GM18861 (cell line): ENCODE results near the gene TMUB2.

ENCODE experiments used
- ATAC-seq: cut with Tn5 transposase; IDR thresholded peaks from one replicate; pipeline ENCODE4 v1.9.1; 2021; ENCODE audit not compliant: unreplicated experiment

The TMUB2 gene

DNA sequence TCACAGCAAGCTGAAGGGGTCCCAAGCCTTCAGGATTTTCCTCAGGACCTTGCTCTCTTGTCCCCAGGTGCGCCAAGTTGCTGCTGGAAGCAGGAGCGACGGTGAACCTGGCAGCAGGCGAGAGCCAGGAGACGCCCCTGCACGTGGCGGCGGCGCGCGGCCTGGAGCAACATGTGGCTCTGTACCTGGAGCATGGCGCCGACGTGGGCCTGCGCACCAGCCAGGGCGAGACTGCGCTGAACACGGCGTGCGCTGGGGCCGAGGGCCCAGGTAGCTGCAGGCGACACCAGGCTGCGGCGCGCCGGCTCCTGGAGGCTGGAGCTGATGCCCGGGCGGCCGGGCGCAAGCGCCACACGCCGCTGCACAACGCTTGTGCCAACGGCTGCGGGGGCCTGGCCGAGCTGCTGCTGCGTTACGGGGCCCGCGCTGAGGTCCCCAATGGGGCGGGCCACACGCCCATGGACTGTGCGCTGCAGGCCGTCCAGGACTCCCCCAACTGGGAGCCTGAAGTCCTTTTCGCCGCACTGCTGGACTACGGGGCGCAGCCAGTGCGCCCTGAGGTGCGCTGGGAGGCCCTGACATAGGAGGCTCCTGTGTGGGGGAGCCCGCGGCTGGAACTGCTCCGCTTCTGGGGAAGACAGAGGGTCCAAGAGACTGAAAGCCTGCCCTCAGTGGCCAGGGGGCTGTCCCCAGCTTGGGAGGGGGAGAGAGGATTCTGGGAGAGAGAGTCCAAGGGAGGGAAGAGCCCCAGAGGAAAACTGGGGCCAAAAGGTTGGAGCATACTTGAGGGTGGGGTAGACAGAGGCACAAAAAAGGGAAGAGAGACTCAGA, 9.9 kb upstream of the TMUB2 start:
- no peak for ATAC-seq

DNA sequence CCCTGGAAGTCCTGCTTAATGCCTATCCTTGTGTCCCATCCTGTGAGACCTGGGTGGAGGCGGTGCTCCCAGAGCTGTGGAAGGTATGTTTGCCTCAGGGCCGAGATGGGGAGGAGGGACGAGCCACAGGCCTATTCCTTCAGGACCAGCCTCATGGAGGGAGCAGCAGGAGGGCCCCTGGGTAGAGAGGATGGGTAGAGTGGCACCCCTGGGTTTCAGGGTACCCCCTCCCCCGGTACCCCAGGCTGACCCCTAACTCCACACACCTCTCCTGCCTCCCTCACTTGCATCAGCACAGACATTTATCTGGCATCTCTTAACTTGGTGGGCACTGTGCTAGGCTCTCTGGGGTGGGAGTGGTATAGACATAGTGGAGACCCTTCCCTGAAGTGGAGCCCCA, 9.1 kb upstream of the TMUB2 start:
- no peak for ATAC-seq

DNA sequence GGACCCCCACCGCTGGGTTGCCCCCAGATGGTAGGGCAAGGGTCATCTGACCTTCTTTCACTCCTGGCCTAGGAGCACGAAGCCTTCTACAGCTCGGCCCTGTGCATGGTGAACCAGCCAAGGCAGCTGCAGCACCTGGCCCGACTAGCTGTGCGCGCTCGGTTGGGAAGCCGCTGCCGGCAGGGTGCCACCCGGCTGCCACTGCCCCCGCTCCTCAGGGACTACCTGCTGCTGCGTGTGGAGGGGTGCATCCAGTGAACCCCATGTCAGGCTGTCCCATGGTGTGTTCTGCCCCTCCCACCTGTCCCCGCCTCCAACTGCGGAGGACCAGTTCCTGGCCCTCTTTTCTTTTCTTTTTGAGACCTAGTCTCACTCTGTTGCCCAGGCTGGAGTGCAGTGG, 8.6 kb upstream of the TMUB2 start:
- no peak for ATAC-seq

DNA sequence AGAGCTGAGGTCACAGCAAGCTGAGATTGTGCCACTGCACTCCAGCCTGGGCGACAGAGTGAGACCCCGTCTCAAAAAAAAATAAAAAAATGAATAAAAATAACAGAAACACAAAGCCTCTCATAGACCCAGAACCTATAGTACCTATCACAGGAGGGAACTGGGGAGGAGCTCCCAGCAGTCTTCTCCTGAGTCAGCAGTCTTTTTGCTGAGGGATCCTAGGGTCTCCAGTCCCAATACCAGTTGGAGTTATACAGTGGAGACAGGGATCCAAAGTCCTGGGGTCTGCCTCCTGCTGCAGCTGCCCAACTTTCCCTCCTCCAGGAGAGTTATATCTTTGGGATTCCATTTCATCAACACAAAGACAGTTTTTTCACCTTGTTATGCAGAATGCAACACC, 3.7 kb upstream of the TMUB2 start:
- no peak for ATAC-seq

DNA sequence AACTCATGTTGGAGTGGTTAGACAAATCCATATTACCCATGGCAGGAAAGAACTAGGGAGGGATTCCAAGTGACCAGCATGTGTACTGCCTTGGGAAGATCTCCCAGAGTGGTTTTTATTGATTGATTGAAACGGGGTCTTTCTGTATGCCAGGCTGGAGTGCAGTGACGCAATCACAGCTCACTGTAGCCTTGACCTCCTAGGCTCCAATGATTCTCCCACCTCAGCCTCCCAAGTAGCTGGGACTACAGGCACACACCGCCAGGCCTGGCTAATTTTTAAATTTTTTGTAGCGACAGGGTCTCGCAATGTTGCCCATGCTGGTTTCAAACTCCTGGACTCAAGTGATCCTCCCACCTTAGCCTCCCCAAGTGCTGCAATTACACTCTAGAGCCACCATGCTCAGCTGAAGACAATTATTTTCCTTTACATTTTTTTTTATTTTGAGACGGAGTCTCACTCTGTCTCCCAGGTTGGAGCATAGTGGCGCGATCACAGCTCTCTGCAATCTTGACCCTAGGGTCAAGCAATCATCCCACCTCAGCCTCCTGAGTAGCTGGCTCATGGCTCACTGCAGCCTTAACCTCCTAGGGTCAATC, 2.5 kb upstream of the TMUB2 start:
- ATAC-seq: no peak

DNA sequence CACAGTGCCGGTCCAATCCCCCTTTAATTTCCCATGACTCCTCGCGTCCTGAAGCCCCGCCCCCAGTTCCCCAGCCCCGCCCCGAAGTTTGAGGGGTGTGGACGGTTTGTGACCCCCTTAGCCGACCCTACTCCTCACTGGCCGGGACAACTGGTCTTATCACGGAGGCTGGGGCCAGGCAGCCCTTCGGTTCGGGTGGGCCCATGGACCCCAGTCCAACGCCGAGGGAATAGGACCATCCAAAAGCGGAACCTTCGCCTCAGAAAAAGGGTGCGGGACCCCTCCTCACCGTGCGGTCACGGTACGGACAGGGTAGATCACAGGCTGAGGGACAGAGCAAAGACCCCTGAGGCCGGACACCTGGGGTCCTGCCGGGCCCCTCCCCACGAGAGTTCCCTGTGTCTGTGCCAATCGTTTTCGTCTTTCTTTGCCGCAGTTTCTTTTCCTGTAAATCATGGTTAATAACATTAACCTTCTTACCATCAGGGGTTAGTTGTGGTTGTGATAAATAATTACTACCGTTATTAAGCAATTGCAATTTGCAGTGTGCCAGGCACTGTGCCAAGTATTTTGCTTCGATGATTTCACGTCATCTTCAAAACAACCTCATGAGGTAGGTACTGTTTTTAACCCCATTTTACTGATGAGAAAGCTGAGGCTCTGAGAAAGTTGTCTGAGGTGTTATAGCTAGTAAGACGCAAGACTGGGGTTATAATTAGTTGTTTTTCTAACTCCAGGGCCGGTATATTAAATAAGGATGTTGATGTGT, 543 bp downstream of the TMUB2 start:
- peak; percentile 23 for ATAC-seq

DNA sequence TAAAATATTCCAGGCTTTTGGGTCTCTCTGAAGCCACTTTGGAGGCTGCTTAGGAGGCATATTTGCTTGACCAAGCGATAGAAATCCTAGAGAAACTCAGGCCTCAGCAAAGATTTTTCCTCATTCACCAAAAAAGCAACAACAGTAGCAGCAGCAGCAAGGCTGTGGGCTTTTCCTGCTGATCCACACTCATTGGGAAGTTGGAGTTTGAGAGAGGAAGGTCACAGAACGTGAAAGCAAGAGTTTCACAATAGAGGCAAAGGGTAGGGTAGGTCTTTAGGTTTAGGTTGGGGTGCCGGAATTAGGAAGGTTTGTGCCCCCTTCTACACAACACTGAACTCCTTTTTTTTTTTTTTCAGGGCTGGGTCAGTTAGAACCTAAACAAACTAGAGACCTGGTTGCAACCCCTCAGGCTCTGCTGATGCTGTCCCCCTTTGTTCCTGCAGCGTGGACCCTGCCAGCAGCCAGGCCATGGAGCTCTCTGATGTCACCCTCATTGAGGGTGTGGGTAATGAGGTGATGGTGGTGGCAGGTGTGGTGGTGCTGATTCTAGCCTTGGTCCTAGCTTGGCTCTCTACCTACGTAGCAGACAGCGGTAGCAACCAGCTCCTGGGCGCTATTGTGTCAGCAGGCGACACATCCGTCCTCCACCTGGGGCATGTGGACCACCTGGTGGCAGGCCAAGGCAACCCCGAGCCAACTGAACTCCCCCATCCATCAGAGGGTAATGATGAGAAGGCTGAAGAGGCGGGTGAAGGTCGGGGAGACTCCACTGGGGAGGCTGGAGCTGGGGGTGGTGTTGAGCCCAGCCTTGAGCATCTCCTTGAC, 2.0 kb downstream of the TMUB2 start:
- no peak for ATAC-seq

DNA sequence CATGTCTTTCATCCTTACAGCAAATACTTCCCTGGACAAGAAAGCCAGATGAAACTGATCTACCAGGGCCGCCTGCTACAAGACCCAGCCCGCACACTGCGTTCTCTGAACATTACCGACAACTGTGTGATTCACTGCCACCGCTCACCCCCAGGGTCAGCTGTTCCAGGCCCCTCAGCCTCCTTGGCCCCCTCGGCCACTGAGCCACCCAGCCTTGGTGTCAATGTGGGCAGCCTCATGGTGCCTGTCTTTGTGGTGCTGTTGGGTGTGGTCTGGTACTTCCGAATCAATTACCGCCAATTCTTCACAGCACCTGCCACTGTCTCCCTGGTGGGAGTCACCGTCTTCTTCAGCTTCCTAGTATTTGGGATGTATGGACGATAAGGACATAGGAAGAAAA, 3.7 kb downstream of the TMUB2 start:
- ATAC-seq: no peak

DNA sequence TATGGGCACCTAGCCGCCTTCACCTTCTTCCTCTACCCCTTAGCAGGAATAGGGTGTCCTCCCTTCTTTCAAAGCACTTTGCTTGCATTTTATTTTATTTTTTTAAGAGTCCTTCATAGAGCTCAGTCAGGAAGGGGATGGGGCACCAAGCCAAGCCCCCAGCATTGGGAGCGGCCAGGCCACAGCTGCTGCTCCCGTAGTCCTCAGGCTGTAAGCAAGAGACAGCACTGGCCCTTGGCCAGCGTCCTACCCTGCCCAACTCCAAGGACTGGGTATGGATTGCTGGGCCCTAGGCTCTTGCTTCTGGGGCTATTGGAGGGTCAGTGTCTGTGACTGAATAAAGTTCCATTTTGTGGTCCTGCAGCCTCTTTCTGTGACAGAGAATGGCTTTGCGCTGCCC, 4.6 kb downstream of the TMUB2 start:
- ATAC-seq: no peak

DNA sequence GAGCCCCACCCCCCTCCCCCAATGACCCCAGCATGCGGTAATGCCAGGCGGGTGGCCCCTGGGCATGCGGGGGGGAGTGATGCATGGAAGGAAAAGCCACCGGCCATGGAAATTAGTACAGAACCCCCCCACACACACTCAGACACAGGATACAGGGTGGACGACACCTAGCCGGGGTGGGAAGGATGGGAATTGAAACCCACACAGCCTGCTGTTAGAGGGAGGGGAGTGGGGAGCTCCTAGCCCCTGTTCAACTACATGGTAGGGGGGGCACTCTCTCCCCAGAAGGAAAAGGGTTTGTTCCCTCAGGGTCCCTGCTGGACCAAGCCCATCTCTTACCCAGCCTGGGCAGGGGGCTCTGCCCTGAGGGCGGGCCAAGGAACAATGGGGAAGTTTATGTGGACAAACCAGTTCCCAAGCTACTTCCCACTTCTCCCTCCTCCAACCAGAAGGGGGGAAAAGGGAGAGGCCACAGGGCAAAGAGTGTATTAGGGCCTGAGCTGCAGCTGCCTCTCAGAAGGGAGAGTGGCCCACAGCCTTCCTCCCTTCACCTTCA, 5.2 kb downstream of the TMUB2 start:
- ATAC-seq: no peak

DNA sequence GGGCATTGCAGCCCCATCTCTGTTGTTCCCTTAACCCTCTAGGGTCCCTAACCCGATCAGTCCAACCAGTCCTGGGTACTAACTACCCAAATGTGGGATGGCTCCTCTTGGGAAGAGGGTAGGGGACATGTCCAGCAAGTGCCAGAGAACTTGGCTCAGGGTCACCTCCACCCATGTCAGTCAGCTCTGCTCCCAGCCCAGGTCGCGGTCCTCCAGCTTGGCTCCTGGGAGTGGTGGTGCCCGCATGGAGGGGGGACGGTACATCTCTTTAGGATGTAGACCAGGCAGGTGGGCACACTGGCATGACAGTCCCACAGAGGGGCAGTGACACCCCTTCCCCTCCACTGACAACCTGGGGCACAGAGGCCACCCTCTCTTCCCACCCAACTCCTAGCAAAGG, 6.0 kb downstream of the TMUB2 start:
- ATAC-seq: no peak

DNA sequence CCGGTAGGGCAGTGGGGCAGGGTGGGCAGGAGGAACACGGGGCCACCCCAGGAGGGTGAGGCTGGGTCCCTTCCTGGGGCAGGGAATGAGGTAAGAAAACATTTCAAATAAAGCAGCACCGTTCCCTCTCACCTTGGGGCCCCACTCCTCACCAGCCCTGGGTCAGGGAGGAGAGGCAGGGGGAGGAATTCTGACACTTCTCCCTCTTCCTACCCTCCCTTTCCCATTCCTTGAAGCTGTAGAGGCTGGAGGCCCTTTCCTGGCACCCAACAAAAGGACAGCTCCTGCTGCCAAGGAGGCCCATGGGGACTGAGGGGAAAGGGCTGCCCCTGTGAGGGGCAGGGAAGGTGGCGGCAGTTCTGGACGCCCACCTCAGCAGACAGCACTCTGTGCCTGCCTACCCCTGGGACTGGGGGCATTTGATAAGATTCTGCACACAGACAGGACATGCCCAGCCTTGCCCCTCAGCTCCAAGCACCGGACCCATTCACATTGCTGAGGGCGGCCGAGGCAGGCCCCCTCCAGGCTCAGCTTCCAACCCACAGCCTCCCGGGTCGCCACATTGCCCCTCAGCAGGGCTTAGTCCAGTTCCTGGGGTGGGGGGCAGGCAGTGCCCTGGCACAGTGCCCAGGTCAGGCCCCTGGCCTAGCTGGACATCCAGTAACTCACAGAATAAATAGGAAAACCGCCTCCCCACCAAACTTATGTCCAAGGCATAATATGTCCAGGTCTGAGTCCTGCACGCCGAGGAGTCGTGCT, 6.7 kb downstream of the TMUB2 start:
- ATAC-seq: no peak

DNA sequence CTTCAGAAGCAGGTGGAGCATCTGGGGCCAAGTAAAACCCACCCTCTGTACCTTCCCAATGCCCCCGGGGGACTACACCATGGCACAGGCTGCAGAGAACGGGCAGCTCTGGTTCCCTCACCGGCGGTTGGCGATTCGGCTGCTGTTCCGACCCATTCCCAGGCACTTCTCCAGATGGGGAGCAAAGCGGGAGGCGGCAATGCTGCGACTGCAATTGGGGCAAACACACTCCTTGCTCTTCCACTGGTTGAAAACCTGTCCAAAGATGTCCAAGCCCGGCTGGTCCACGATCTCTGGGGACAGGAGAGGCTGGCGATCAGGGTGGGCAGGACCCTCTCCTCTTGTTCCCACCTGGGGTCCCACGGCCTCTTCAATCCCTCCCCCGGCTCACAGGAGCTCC, 10.3 kb downstream of the TMUB2 start:
- ATAC-seq: no peak

DNA sequence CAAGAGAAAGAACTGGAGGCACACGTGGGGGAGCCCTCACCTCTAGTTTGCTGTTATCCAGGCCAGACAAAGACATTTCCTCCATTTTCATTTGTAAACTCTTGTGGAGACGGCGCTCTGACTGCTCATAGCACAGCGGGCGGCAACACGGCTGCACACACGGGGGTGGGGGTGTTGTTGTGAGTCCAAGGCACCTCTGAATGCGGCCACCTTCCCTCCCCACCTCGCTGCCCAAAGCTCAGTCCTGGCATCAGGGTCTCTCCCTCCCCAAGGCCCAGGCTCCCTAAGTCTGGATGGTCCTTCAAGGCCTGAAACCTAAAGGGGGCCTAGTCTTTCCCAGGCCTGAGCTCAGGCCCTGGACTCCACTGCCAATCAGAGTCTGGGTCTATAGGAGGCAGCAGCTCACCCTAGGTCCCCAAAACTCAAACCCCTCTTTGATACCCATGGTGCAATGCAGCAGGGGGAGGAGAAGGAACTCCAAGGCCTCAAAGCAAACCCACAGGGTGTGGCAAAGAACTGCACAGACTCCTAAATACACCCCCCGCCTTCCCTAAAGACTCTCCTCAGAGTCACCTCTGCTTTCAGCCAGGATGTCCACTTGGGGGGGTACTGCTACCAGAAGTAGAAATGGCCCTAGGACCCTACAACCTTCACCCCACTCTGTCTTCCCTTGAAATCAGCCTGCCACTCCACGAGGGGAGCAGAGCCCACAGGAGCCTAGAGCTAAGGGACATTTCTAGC, 11.4 kb downstream of the TMUB2 start:
- no peak for ATAC-seq

DNA sequence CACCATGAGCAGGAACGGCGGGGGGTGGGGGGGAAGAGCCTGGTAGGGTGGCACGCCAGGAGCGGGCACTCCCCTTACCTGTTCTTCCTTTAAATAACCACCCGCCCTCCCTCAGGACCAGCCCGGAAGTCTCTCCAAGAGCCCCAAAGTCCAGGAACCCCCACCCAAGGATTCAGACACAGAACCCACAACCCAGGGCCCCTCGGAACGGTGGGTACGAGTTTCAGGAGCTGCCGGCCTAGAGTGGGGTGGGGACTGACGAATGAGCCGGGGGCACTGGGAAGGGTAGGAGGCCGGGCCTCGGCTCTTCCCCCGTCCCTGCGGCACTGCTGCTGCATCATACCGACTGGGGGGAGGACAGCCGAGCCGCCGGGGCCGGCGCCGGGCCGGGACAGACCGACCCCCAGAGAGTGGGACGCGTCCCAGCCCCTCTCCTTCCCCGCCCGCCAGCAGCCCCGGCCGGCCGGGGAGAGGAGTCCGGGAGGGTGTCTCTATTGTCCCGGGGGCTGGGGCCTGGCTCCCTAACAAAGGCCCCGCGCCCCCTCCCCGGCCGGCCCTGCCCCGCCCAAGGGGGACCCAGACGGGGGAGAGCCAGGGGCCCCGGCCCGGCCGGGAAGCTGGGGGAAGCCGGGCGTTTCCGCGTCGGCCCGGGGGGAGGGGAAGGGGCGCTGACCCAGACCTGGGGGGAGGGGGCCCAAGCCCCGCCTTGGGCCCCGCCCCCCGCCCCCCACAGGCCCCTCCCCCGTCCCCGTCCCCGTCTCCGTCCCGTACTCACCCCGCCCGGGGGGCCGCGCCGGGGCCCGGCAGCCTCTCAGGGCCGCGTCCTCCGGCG, 12.2 kb downstream of the TMUB2 start:
- peak; percentile 3 for ATAC-seq

DNA sequence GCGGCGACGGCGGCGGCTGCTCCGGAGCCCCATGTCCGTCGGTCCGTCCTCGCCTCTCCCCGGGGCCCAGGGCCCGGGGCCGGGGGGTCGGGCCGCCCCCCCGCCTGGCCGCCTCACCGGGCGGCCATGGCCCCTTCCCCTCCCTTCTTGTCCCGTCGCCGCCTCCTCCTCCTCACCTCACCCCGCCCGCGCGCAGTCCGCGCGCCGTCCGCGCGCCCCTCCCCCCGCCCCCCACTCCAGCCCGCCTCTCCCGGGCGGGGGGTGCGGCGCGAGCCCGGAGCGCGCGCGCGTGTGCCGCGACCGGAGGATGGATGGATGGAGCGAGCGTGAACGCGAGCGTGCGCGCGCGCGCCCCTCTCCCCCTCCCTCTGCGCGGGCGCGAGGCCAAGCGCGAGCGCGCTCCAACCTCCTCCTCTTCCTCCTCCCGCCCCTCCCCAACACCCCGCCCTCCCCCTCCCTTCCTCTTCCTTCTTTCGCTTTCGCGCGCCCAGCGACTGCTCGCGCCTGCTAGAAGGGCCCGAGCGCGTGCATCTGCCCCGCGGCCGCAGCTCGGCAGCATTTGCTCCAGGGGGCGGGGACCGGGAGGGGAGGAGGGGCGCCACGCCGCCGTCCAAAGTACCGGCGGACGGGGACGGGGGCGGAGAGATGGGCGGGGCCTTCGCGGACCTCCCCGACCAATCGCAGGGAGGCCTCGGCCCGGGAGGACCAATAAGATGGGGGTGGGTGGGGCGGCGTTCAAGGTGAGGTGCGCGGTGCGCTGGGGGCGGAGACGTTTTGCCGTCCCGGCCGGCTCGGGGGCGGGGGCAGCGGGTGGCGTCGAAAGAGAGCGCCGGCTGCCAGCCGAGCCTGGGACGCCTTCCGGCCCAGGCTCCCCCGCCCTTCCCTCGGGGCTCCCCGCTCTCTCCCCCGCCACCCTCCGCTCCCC, 13.0 kb downstream of the TMUB2 start, which contains the start of gene ATXN7L3:
Gene ATXN7L3 (minus strand): TSS at position 332 of the 925 bp plus-strand sequence. CDS start 1,814 bp downstream, outside the sequence.
- peak; percentile 52 for ATAC-seq

DNA sequence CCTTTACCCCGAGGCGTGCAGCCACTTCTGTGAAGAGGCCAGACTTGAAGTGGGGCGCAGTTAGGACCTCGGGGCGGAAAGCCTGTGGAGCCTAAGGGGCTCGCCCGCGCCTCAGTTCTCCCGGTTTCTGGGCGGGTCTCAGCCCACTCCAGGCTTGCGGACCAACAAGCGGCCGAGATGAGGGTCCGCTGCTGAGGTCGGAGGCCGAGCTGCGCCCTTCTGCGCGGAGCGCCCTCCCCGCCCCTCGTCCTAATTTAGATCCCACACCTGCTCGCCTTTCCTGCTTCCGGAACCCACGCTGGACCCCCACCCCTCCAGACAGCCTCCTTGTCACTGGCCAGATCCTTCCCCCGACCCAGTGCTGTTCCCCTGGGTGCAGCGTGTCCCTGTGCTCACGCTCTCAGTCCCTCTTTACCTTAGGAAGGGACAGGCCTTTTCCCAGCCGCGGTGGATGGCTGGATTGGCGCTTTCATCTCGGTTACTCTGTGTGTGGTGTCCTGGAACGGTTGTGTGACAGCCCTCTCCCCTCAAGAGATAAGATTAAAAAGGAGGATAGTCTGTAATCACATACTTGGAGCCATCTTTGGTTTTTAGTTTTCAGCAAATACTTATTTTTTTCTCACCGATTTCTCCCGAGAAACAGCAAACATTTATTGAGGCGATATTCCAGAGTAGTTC, 13.8 kb downstream of the TMUB2 start:
- no peak for ATAC-seq
